K562 (cell line): Measurements from ENCODE around the gene NFATC2. TPM values are rescaled to one million over a fixed set of nuclear protein-coding genes. Genes with fewer than 3 reads are reported as not detected.

ENCODE experiments used
- ATAC-seq: fragments of 200-7000 bp; cut with Tn5 transposase; 3 replicates; pipeline ENCODE4 v1.9.1; 2020; ENCODE audit warnings: moderate library complexity
- BruUV-seq: library from RNA; stranded (reverse); fragments of 400-500 nt; replicated peaks from 2 replicates; lab custom pipeline; 2021; lab: Mats Ljungman, UMichigan
- CTCF ChIA-PET: fragments of 300-600 bp; formaldehyde crosslinking; extraction: SDS; loops from one replicate; lab custom pipeline; 2021; ENCODE audit warnings: low intra/inter-chr PET ratio; lab: Yijun Ruan, JAX
- POLR2A ChIA-PET: fragments of 300-600, 350-650 bp; sonication (Branson Sonifier 250); formaldehyde crosslinking; extraction: SDS; loops from one replicate; lab custom pipeline; 2021; ENCODE audit warnings: antibody characterized with exemption, inconsistent platforms; lab: Yijun Ruan, JAX
- DNase-seq, 4 experiments: peaks; one replicate each; pipeline versions ENCODE4 v3.0.0 to v3.0.0-alpha.2; 2011 to 2018; ENCODE audit warnings: low spot score in 3 of 4, mixed read lengths in 3 of 4; ENCODE audit errors: extremely low read depth in 1 of 4
- FAIRE-seq: peaks from 2 replicates; lab custom pipeline; 2011; peaks lifted over from hg19 to GRCh38; lab: Jason Lieb, UNC
- H2AFZ ChIP-seq: 2 replicates; pipeline ENCODE4 v1.6.0; 2011; ENCODE audit warnings: low read depth, low read length, control low read depth, inconsistent platforms
- H3K27ac ChIP-seq: fragments of 200-600 bp; 3 replicates; pipeline ENCODE4 v1.8.0; 2011; ENCODE audit warnings: low read depth, mild to moderate bottlenecking, control low read depth, inconsistent platforms, low read length, moderate library complexity, mixed read lengths; ENCODE audit errors: extremely low read depth
- H3K27me3 ChIP-seq, 2 experiments: fragments of 300-600 bp in 1 of 2; 2 replicates in 1 of 2; 3 replicates in 1 of 2; pipeline versions ENCODE4 v1.6.0 to v1.8.0; 2011; ENCODE audit warnings: inconsistent platforms in 2 of 2, low read length in 2 of 2, mild to moderate bottlenecking in 1 of 2, mixed read lengths in 1 of 2, moderate library complexity in 1 of 2; ENCODE audit not compliant: control insufficient read depth in 2 of 2, insufficient read depth in 2 of 2
- H3K36me3 ChIP-seq: fragments of 300-600 bp; 3 replicates; pipeline ENCODE4 v1.8.0; 2011; ENCODE audit warnings: mild to moderate bottlenecking, low read length, inconsistent platforms; ENCODE audit not compliant: control insufficient read depth, insufficient read depth
- H3K4me1 ChIP-seq, 2 experiments: fragments of 200-600 bp in 1 of 2; replicated peaks in 1 of 2; 2 replicates in 1 of 2; 3 replicates in 1 of 2; pipeline versions ENCODE4 v1.5.1 to v1.8.0; 2011; ENCODE audit warnings: inconsistent platforms in 2 of 2, low read length in 2 of 2, mild to moderate bottlenecking in 1 of 2, mixed read lengths in 1 of 2, moderate library complexity in 1 of 2; ENCODE audit not compliant: control insufficient read depth in 2 of 2, insufficient read depth in 2 of 2
- H3K4me2 ChIP-seq: 2 replicates; pipeline ENCODE4 v1.6.1; 2011; ENCODE audit warnings: low read length, control low read depth, inconsistent platforms, mixed read lengths; ENCODE audit not compliant: insufficient read depth
- H3K4me3 ChIP-seq: fragments of 200-600 bp; sonication (generic), shearing (Covaris generic); 2 replicates; pipeline ENCODE4 v1.5.1; 2016; ENCODE audit warnings: control low read depth, inconsistent platforms
- H3K79me2 ChIP-seq: fragments of 200-600 bp; 3 replicates; pipeline ENCODE4 v1.8.0; 2011; ENCODE audit warnings: low read length, inconsistent platforms; ENCODE audit not compliant: control insufficient read depth, insufficient read depth
- H3K9ac ChIP-seq, 2 experiments: 2 replicates each; pipeline versions ENCODE4 v1.6.0 to v1.6.1; 2011; ENCODE audit warnings: low read depth in 2 of 2, low read length in 2 of 2, control low read depth in 1 of 2, inconsistent platforms in 1 of 2, mild to moderate bottlenecking in 1 of 2, mixed read lengths in 1 of 2; ENCODE audit not compliant: insufficient read depth in 1 of 2
- H3K9me1 ChIP-seq: one replicate; pipeline ENCODE4 v1.6.0; 2011; ENCODE audit warnings: inconsistent platforms, mild to moderate bottlenecking, low read length, moderate library complexity; ENCODE audit not compliant: control insufficient read depth, insufficient read depth
- H3K9me3 ChIP-seq: replicated peaks from 2 replicates; pipeline ENCODE4 v1.5.1; 2011; ENCODE audit warnings: low read depth, low read length, inconsistent platforms; ENCODE audit not compliant: control insufficient read depth, insufficient read depth
- H4K20me1 ChIP-seq: replicated peaks from 2 replicates; pipeline ENCODE4 v1.6.1; 2011; ENCODE audit warnings: low read length, inconsistent platforms, mixed read lengths; ENCODE audit not compliant: control insufficient read depth, insufficient read depth
- BRF1 ChIP-seq: IDR thresholded peaks from 3 replicates; pipeline ENCODE4 v1.6.1; 2011; ENCODE audit warnings: borderline replicate concordance, mild to moderate bottlenecking; ENCODE audit not compliant: insufficient read length; ENCODE audit errors: extremely low read depth
- CHCHD3 ChIP-seq: fragments of 250-450 bp; sonication (Bioruptor Pico); IDR thresholded peaks from 2 replicates; pipeline ENCODE4 v2.1.2; 2022; ENCODE audit warnings: mild to moderate bottlenecking
- DNMT1 ChIP-seq: fragments of 450-650 bp; IDR thresholded peaks from 2 replicates; pipeline ENCODE4 v1.6.1; 2016; ENCODE audit warnings: antibody characterized with exemption, mild to moderate bottlenecking
- SMAD4 ChIP-seq: fragments of 250-450 bp; sonication (Bioruptor Pico); conservative IDR thresholded peaks from 2 replicates; pipeline ENCODE4 v1.8.0; 2021; ENCODE audit warnings: inconsistent platforms, mild to moderate bottlenecking, moderate library complexity
- WGBS: fragments of 100-300 bp; shearing (Covaris generic); methylation state at CpG from one replicate; pipeline ENCODE4 v1.1.6; 2016; ENCODE audit warnings: low coverage, mixed read lengths; ENCODE audit not compliant: insufficient coverage; ENCODE audit errors: missing lambda C conversion rate; 5-methylcytosine and 5-hydroxymethylcytosine counted together
- in situ Hi-C: fragments of 300-500 bp; cut with MboI; formaldehyde crosslinking; loops from 4 replicates; pipeline ENCODE4 v1.15.0; 2018; ENCODE audit warnings: inconsistent platforms, mixed read lengths
- intact Hi-C: fragments of 100-400 bp; cut with micrococcal nuclease; formaldehyde crosslinking; loops from 2 replicates; pipeline ENCODE4 v1.14.2; 2022
- polyA plus RNA-seq, 8 experiments: library from polyadenylated mRNA; depleted of rRNA in 4 of 8; stranded (reverse) in 5 of 8; unstranded in 3 of 8; fragments of >200 nt; fragmentation: Nextera tagmentation in 2 of 8; fragmentation: Illumina TruSeq in 1 of 8; extraction: Ambion mirVana in 2 of 8; extraction: Trizol in 1 of 8; gene quantifications; 2 replicates each; pipeline versions ENCODE4 v1.2.1 to v1.2.3, GENCODE V29; 2011 to 2014; ENCODE audit warnings: inconsistent platforms in 1 of 8, missing spikeins in 1 of 8
- total RNA-seq, 7 experiments: library from RNA; depleted of rRNA in 6 of 7; stranded (reverse); fragments of >200 nt in 6 of 7; fragmentation: Illumina TruSeq in 2 of 7; extraction: Trizol in 2 of 7; gene quantifications; 2 replicates each; pipeline versions ENCODE4 v1.2.1 to v1.2.3, GENCODE V29; 2011 to 2021; ENCODE audit warnings: low replicate concordance in 1 of 7
- TF ChIP-seq, protein P1 (sequence below): IDR thresholded peaks from 3 replicates; pipeline ENCODE4 v1.6.1; 2011; ENCODE audit warnings: borderline replicate concordance, mild to moderate bottlenecking, moderate library complexity; ENCODE audit not compliant: insufficient read length; ENCODE audit errors: extremely low read depth
- TF ChIP-seq, protein P2 (sequence below): sonication (generic); formaldehyde crosslinking; IDR thresholded peaks from 2 replicates; pipeline ENCODE4 v1.8.1; 2022; ENCODE audit warnings: missing genetic modification reagents

NFATC2 gene
- total and polyA plus RNA-seq, 9 of the 15 experiments (the other 6 are each of a cell fraction or from before 2014, with no cell fraction given) = 1.9 to 11.2 (median 3.0) TPM

- Histone ChIP-seq H3K79me2 (no peaks in the 10 kb centered on the region), H3K4me1 (peaks cover 0 to 12% of the 10 kb centered on the region in 2 experiments; a peak in 2 of 5 replicates), H2AFZ (no peak overlapping the region), H4K20me1 (0 out of 2 replicates have a peak, but pooled peaks cover 2% of the 10 kb centered on the region), H3K36me3 (no peaks in the 10 kb centered on the region), H3K4me2 (no peak overlapping the region), H3K27me3 (peaks cover 13 to 36% of the 10 kb centered on the region in 2 experiments; a peak in 4 of 5 replicates)
- no peak for FAIRE-seq
- ATAC-seq = no peak
- DNase-seq = no peak
- WGBS = 13% methylated on average over 3 of the region's 3 CpGs
- CTCF ChIA-PET = no interaction called here
- TF ChIP-seq, protein P1, sequence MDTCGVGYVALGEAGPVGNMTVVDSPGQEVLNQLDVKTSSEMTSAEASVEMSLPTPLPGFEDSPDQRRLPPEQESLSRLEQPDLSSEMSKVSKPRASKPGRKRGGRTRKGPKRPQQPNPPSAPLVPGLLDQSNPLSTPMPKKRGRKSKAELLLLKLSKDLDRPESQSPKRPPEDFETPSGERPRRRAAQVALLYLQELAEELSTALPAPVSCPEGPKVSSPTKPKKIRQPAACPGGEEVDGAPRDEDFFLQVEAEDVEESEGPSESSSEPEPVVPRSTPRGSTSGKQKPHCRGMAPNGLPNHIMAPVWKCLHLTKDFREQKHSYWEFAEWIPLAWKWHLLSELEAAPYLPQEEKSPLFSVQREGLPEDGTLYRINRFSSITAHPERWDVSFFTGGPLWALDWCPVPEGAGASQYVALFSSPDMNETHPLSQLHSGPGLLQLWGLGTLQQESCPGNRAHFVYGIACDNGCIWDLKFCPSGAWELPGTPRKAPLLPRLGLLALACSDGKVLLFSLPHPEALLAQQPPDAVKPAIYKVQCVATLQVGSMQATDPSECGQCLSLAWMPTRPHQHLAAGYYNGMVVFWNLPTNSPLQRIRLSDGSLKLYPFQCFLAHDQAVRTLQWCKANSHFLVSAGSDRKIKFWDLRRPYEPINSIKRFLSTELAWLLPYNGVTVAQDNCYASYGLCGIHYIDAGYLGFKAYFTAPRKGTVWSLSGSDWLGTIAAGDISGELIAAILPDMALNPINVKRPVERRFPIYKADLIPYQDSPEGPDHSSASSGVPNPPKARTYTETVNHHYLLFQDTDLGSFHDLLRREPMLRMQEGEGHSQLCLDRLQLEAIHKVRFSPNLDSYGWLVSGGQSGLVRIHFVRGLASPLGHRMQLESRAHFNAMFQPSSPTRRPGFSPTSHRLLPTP = no peak
- TF ChIP-seq DNMT1 = no peak
- TF ChIP-seq BRF1 = no peak
- TF ChIP-seq, protein P2, sequence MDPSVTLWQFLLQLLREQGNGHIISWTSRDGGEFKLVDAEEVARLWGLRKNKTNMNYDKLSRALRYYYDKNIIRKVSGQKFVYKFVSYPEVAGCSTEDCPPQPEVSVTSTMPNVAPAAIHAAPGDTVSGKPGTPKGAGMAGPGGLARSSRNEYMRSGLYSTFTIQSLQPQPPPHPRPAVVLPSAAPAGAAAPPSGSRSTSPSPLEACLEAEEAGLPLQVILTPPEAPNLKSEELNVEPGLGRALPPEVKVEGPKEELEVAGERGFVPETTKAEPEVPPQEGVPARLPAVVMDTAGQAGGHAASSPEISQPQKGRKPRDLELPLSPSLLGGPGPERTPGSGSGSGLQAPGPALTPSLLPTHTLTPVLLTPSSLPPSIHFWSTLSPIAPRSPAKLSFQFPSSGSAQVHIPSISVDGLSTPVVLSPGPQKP (CRISPR knock-in tag) = no peak
- no peak for TF ChIP-seq CHCHD3 (CRISPR knock-in tag)
- TF ChIP-seq SMAD4 (CRISPR knock-in tag) = no peak
- TF ChIP-seq, all 486 proteins: peak for 0
- in situ Hi-C loops = no loop called here
- no peaks in the 10 kb centered on the region for H3K9me3 ChIP-seq
- H3K9ac ChIP-seq = no peak overlapping the region
- POLR2A ChIA-PET = no interaction called here
- no peak overlapping the region for H3K27ac ChIP-seq
- no peak overlapping the region for H3K4me3 ChIP-seq
- BruUV-seq = no TSS peak
- intact Hi-C loops = no loop called here
- no peaks in the 10 kb centered on the region for H3K9me1 ChIP-seq
Observed at GRCh38 chr20:51365670-51366069, 176.8 kb downstream of the NFATC2 start.
